ENCODE results near the gene WASHC4.
A peak's percentile ranks its signal among the peaks of the same experiment; 100 is the strongest.

The WASHC4 gene

DNA sequence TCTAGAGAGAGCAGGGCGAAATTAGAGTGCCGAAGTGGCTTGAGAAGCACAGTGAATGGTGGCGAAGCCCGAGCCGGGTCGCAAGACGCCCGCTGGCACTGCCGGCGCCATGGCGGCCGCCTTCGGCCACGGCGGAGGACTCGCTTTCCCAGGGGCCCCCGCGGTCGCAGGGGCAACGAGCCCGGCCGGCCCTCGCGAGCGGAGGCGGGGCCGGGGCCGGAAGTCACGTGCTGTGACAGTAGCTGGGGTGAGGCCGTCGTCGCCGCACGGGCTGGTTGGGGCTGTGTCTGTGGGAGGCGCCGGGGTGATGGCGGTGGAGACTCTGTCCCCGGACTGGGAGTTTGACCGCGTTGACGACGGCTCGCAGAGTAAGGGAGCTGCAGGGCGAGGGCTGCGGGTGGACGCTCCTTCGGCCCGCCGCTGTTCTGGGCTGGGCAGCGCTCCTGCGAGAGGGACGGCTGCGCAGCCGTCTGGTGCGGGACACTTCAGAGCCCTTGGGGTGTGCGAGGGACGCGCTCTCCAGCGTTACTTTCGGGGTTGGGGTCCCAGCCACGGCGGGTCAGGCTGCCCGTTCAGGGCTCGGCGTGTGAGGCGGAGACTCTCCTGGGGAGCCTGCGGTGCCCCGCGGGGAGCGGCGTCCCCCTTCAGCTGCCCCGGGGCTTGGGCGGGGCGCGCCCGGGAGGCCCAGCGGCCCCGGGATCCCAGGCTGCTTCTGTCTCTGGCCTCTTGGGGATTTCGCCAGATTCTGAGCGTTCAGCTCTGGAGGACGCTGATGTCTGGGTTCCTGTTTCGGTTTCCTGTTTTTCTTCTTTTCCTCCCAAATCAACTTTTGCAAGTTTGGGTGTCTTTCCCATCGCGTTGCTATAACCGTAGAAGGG, at the start of gene WASHC4:
Gene WASHC4, plus strand, starts transcription at position 238 of the 878 bp plus-strand sequence. Its CDS starts 70 bp downstream, at position 308.
- DNase-seq = peak; percentile 97

DNA sequence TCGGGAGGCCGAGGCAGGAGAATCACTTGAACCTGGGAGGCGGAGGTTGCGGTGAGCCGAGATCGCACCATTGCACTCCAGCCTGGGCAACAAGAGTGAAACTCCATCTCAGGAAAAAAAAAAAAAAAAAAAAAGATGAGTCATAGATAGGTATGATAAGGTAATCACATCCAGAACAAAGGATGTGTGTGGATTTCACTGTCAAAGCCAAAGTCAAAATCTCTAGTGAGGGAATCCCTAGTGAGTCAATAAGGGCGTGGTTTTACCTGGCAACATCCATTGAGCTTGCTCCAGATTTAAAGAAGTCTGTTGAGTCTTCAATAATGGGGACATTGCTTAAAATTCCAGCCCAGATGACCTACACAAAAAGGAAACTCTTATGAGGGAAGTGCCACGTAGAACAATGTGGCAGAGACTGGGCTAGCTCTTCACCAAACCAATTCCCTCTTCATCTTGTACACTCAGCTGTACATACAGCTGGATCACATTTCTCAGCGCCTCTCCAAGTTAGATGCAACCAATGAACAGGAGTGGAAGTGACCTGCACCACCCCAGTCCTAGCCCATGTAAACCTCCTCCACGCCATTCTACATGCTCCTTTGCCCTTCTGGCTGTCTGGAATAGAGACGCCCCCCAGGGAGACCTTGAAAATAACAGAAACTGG, 46.7 kb upstream of the WASHC4 start:
- no peak for DNase-seq

DNA sequence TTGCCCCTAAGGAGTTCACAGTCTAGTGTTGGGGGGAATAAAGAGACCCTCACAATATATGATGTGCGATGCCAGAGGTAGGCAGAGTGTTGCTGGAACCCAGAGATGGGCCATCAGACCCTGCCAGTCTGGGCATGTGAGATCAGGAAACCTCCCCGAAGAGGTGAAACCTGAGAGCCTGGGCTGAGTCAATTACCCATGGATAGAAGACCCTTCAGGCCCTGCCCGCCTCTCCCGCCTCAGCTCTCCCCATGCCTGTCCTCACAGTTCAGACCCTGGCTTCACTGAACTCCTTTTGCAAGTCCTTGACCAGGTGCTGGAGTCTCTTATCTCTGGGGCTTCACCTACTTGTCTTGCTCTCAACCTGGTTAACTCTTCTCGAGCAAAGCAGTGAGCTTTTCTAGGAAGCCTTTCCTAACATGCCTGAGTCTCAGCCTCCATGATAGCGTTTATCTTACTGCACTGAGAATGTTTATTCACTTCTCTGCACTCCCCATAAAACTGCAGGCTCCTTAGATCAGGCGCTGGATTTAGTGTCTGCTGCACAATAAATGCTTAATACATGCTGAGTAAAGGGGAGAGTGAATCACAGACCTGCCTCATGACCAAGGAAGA, 42.9 kb upstream of the WASHC4 start:
- no peak for DNase-seq

GRCh38 chr12:105067511-105068031, 40.0 kb upstream of the WASHC4 start:
- DNase-seq = no peak

DNA sequence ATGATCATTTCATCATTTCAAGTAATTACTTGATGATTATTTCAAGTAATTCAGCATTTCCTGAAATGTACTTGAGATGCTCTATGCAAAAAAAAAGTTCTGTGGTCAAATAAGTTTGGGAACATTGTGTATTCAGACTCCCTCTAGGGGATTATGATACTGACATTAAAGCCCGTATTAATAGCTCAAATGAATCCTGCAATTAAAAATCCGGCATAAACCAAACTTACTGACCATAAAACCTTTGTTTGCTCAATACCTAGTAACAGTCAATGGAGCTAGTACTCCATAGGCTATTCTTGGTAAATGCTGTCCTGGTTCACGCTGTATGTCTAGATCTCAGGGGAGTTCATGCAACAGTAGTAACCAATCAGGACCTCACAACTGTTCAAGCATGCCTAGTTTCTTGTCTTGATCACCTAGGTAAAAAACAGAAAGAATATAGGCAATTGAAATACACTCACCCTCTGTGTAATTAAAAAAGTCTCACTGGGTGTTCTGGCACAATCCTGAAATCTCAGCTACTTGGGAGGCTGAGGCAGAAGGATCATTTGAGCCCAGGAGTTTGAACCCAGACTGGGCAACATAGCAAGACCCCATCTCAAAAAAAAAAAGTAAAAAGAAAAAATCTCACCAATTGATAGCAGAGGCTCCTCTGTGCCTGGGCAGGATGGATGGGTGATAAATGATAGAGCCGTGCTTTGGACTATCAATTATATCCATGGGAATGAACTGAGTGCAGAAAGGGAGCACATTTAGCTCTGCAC, 37.4 kb upstream of the WASHC4 start:
- DNase-seq = no peak

DNA sequence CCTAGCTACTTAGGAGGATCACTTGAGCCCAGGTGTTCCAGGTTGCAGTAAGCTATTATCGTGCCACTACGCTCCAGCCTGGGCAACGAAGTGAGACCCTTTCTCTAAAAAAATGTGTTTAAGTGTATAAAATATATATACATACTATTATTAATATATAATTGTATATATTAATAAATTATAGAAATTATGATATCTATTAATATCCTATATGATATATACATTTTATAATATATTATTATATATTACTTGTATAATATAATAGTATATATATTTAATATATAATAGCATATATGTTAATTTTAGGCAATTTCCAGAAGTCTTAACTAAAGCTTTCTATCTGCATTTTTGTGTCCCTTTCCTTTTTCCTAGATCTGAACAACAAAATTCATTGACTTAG, 35.5 kb upstream of the WASHC4 start:
- no peak for DNase-seq

GRCh38 chr12:105072888-105073488, 34.5 kb upstream of the WASHC4 start:
- no peak for DNase-seq

DNA sequence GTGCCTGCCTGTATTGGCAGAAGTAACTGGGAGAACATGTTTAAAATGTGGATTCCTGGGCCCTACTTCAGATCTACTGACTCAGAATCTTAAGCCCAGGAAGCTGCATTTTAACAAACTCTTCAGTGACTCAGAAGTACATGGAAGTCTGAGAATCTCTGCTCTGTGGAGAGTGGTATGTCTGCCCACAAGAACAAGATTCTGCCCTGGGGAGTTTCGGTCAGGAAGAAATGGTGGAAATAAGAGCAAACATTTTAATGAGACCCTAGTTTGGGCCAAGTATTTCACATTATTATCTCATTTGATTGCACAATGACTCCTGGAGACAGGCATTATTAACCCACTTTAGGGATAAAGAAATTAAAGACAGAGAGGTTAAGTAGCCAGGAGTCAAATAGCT, 31.4 kb upstream of the WASHC4 start:
- DNase-seq = no peak

- DNase-seq = no peak
Measured at GRCh38 chr12:105076913-105077312, 30.6 kb upstream of the WASHC4 start.

DNA sequence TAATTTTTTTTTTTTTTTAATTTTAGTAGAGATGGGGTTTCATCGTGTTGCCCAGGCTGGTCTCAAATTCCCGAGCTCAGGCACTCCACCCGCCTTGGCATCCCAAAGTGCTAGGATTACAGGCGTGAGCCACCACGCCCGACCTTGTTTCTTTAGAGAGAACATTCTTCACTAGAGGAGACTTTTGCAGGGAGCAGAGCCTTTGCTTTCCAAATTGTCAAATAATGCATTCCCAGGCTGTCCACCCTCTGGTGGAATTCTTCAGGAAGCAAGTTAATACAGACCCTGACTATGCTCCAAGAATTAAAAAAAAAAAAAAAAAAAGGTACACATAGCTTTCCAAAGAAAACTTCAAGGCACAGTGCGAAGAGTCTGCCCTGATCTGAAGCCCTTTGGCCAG, 30.1 kb upstream of the WASHC4 start:
- DNase-seq = no peak

DNA sequence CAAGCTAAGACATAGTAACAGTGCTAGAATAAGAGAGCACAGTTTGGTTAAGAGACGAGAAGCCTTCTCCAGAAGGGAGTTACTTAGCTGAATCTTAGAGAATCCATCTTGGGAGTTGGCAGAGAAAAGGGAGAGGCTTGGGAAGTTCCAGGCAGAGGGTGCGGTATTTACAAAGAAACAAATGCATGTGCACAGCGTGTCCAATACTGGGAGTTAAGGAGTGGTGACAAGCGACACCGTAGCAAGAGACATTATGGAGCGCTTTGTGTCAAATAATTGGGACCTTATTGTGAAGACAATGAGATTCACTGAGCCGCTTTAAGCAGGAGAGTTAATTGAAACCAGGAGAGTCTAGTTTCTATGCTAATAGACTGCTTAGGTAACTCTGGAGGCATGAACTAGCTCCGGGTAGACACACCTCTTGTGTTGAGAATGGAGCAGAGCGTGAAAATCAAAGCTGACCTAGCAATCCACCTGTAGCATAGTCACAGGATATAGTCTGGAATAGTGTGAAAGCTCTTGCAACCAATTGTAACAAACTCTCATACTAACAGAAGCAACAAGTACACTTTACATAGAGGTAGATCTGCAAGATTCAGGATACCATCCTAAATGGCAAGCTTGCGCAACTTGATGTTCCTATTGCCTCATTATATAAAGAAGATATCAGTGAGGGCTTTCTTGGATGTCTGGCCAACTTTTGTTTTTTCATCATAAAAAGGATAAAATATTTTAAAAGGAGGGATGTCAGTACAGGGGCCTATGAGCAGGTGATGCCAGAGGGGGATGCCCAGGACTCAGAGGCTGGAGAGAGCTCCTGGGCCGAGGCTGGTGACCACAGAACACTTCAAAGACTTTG, 28.6 kb upstream of the WASHC4 start:
- DNase-seq = no peak

DNA sequence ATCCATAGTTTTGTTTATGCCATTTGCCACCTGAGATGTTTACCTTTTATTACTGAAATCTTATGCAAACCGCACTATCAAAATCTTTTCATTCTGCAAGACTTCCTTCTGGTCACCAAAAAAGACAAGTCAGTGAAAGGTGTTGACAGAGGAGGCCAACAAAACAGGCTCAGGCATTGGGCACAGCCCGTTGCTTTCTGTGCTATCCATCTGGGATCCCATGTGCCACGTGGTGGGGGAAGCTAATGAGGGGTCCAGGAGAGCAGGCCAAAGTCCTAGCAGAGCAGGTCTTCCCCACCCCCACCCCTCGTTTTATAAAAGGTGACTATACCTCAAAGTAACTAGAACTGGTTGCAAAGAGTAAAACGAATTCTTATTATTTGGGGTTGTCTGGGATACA, 24.5 kb upstream of the WASHC4 start:
- DNase-seq = no peak

DNA sequence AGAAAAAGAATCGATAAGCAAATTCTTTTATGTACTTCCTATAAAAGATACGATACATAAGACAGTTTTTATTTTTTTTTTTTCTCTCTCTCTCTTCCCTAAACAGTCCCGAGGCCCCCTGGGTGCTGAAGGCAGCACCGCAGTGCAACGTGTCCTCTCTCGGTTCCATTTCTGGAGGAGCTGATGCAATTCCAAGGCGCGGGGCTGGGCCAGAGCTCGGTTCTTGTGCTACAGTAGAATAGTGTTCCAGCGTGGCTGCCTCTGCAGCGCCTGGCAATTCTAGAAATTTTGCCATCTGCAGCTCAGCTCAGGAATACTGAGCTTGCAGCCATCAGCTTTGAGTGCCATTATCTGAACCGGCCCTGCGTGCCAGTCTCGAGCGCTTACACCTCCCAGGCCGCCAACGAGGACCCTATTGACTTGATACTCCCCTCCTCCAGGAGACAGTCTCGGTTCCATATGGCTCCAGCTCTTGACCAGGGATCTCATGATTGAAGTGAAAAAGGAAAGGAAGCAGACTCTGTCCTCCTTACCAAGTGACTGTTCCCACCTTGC, 23.9 kb upstream of the WASHC4 start:
- DNase-seq = peak; percentile 71

GRCh38 chr12:105084251-105085250, 23.0 kb upstream of the WASHC4 start, which contains the start of gene ALDH1L2:
TSS of gene ALDH1L2 (minus strand) at chr12:105084458. CDS start at chr12:105084436, 22 bp downstream.
- DNase-seq = peak; percentile 92

DNA sequence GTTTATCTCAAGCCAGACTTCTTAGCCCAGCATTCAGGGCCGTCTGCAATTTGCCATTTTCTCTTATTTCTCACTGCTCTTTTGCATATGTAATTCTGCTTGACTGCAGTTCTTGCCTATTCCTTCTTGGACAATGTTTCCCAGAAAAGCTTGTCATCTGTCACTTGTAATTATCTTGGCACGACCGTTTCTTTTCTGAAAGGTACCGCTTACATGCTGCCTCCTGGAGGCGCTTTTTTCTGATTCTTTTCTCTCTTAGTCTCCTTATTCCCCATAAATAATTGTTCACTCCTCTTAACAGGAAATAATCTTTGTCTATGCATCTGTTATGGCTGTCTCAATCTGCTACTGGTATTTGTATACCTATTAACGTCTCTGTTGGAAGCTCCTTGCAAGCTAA, 22.0 kb upstream of the WASHC4 start:
- no peak for DNase-seq

DNA sequence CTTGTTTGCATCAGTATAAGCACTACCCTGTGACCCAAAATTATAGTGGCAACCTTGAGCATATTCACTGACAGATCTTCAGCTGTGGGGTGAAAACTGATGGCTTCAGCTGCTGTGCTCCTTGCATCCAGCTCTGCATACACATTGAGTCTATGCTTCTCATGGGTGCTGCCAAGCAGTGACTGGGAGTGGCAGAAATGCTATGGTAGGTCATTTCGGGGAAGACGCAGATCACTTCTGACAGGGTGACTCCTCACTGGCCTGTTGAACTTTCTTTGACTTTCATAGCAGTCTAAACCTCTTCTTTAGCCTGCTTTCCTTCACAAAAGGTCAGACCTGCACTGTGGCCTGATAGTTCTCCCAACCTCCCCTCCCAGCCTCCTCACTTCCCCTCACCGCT, 17.7 kb upstream of the WASHC4 start:
- no peak for DNase-seq

DNA sequence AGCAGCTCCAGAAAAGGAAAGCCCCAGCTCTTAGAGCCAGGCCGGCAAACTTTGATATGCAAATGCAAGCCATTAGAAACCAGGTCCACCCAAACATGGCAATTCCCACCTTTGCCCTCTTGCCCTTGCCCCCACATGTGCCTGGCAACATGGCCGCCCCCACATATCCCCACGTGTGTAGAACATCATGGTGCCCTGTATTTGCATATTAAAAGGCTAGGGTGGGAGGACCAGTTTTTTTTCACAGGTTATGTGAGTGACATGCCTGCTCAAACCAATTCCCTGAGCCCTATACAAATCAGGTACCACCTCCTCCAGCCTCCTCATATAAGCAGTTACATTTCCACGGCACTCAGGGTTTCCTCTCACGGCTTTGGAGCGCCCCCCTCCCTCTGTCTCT, 17.2 kb upstream of the WASHC4 start:
- DNase-seq = no peak

GRCh38 chr12:105091476-105092206, 15.9 kb upstream of the WASHC4 start:
- DNase-seq = no peak

DNA sequence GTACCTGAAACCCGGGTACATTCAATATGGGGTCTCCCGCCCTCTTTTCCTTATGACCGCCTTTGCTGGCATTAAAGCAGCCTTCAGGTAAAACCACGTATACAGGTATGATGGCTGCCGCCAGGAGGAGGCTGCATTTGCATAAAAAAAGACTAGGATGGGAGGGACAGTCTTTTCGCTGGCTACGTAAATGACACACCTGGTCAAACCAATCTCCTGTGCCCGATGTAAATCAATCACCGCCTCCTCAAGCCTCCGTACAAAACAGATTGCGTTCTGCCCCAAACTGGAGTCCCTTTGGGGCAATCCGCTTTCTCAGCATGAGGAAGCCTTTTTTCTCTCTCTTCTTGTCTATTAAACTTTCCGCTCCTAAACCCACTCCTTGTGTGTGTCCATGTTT, 15.2 kb upstream of the WASHC4 start:
- DNase-seq = no peak

All from femur (tissue), 1 donor.